Measurements from ENCODE around the gene CFAP73.

The CFAP73 gene

GRCh38 chr12:113186033-113186365 lies 36.5 kb downstream of the CFAP73 start:
- H3K27ac ChIP-seq (ENCODE audit: low read depth, low read length) = peak overlapping the region; percentile 95
- H3K27me3 ChIP-seq (ENCODE audit: control insufficient read depth in 1 of 2, insufficient read depth in 2 of 2, low read length in 2 of 2) = no peaks in the 10 kb centered on the region
- H3K36me3 ChIP-seq (ENCODE audit: control insufficient read depth in 1 of 2, insufficient read depth in 2 of 2, low read length in 2 of 2) = peaks cover 5 to 20% of the 10 kb centered on the region in 2 donors
- no peaks in the 10 kb centered on the region for H3K9me3 ChIP-seq (ENCODE audit: control insufficient read depth in 1 of 2, low read length in 2 of 2)
- peak overlapping the region; percentile 83 for H3K9ac ChIP-seq (ENCODE audit: low read depth in 1 of 2, low read length in 2 of 2)
- peaks cover 13 to 21% of the 10 kb centered on the region in 2 donors for H3K4me1 ChIP-seq (ENCODE audit: control insufficient read depth in 1 of 2, insufficient read depth in 2 of 2, low read length in 2 of 2)
- H3K4me3 ChIP-seq (ENCODE audit: low read depth in 1 of 2, low read length in 2 of 2) = peak overlapping the region; percentile 83 to 91

- H3K27ac ChIP-seq (ENCODE audit: low read depth, low read length) = no peak overlapping the region
- peaks cover 13 to 21% of the 10 kb centered on the region in 2 donors for H3K4me1 ChIP-seq (ENCODE audit: control insufficient read depth in 1 of 2, insufficient read depth in 2 of 2, low read length in 2 of 2)
- H3K9ac ChIP-seq (ENCODE audit: low read depth in 1 of 2, low read length in 2 of 2) = peak overlapping the region; percentile 83
- H3K9me3 ChIP-seq (ENCODE audit: control insufficient read depth in 1 of 2, low read length in 2 of 2) = no peaks in the 10 kb centered on the region
- peak overlapping the region; percentile 83 to 91 for H3K4me3 ChIP-seq (ENCODE audit: low read depth in 1 of 2, low read length in 2 of 2)
- no peaks in the 10 kb centered on the region for H3K27me3 ChIP-seq (ENCODE audit: control insufficient read depth in 1 of 2, insufficient read depth in 2 of 2, low read length in 2 of 2)
- H3K36me3 ChIP-seq (ENCODE audit: control insufficient read depth in 1 of 2, insufficient read depth in 2 of 2, low read length in 2 of 2) = peaks cover 5 to 26% of the 10 kb centered on the region in 2 donors
Measured at GRCh38 chr12:113186666-113187325, 37.3 kb downstream of the CFAP73 start.

GRCh38 chr12:113189361-113189760 lies 39.8 kb downstream of the CFAP73 start:
- H3K27ac ChIP-seq (ENCODE audit: low read depth, low read length) = no peak overlapping the region

GRCh38 chr12:113190761-113191160 lies 41.2 kb downstream of the CFAP73 start:
- H3K4me1 ChIP-seq (ENCODE audit: control insufficient read depth in 1 of 2, insufficient read depth in 2 of 2, low read length in 2 of 2) = peaks cover 13 to 15% of the 10 kb centered on the region in 2 donors
- no peak overlapping the region for H3K4me3 ChIP-seq (ENCODE audit: low read depth in 1 of 2, low read length in 2 of 2)
- H3K9ac ChIP-seq (ENCODE audit: low read depth in 1 of 2, low read length in 2 of 2) = no peak overlapping the region
- H3K9me3 ChIP-seq (ENCODE audit: control insufficient read depth in 1 of 2, low read length in 2 of 2) = no peaks in the 10 kb centered on the region
- H3K27me3 ChIP-seq (ENCODE audit: control insufficient read depth in 1 of 2, insufficient read depth in 2 of 2, low read length in 2 of 2) = no peaks in the 10 kb centered on the region
- peaks cover 0 to 29% of the 10 kb centered on the region in 2 donors for H3K36me3 ChIP-seq (ENCODE audit: control insufficient read depth in 1 of 2, insufficient read depth in 2 of 2, low read length in 2 of 2)
- no peak overlapping the region for H3K27ac ChIP-seq (ENCODE audit: low read depth, low read length)

More at GRCh38 chr12:113189361-113189760, 39.8 kb downstream of the CFAP73 start:
- no peak overlapping the region for H3K4me3 ChIP-seq (ENCODE audit: low read depth in 1 of 2, low read length in 2 of 2)
- H3K9ac ChIP-seq (ENCODE audit: low read depth in 1 of 2, low read length in 2 of 2) = no peak overlapping the region
- peaks cover 13 to 18% of the 10 kb centered on the region in 2 donors for H3K4me1 ChIP-seq (ENCODE audit: control insufficient read depth in 1 of 2, insufficient read depth in 2 of 2, low read length in 2 of 2)
- H3K27me3 ChIP-seq (ENCODE audit: control insufficient read depth in 1 of 2, insufficient read depth in 2 of 2, low read length in 2 of 2) = no peaks in the 10 kb centered on the region
- H3K36me3 ChIP-seq (ENCODE audit: control insufficient read depth in 1 of 2, insufficient read depth in 2 of 2, low read length in 2 of 2) = peaks cover 0 to 29% of the 10 kb centered on the region in 2 donors
- no peaks in the 10 kb centered on the region for H3K9me3 ChIP-seq (ENCODE audit: control insufficient read depth in 1 of 2, low read length in 2 of 2)

GRCh38 chr12:113191227-113191626 lies 41.7 kb downstream of the CFAP73 start:
- Histone ChIP-seq H3K36me3 (ENCODE audit: control insufficient read depth in 1 of 2, insufficient read depth in 2 of 2, low read length in 2 of 2) (peaks cover 0 to 29% of the 10 kb centered on the region in 2 donors), H3K4me3 (ENCODE audit: low read depth in 1 of 2, low read length in 2 of 2) (no peak overlapping the region), H3K27ac (ENCODE audit: low read depth, low read length) (no peak overlapping the region), H3K27me3 (ENCODE audit: control insufficient read depth in 1 of 2, insufficient read depth in 2 of 2, low read length in 2 of 2) (no peaks in the 10 kb centered on the region), H3K4me1 (ENCODE audit: control insufficient read depth in 1 of 2, insufficient read depth in 2 of 2, low read length in 2 of 2) (peaks cover 11 to 12% of the 10 kb centered on the region in 2 donors), H3K9me3 (ENCODE audit: control insufficient read depth in 1 of 2, low read length in 2 of 2) (no peaks in the 10 kb centered on the region), H3K9ac (ENCODE audit: low read depth in 1 of 2, low read length in 2 of 2) (no peak overlapping the region)

GRCh38 chr12:113194971-113195391 lies 45.5 kb downstream of the CFAP73 start:
- peaks cover 0 to 25% of the 10 kb centered on the region in 2 donors for H3K36me3 ChIP-seq (ENCODE audit: control insufficient read depth in 1 of 2, insufficient read depth in 2 of 2, low read length in 2 of 2)
- no peak overlapping the region for H3K27ac ChIP-seq (ENCODE audit: low read depth, low read length)
- H3K27me3 ChIP-seq (ENCODE audit: control insufficient read depth in 1 of 2, insufficient read depth in 2 of 2, low read length in 2 of 2) = no peaks in the 10 kb centered on the region
- H3K4me1 ChIP-seq (ENCODE audit: control insufficient read depth in 1 of 2, insufficient read depth in 2 of 2, low read length in 2 of 2) = no peaks in the 10 kb centered on the region
- no peak overlapping the region for H3K9ac ChIP-seq (ENCODE audit: low read depth in 1 of 2, low read length in 2 of 2)
- no peak overlapping the region for H3K4me3 ChIP-seq (ENCODE audit: low read depth in 1 of 2, low read length in 2 of 2)
- no peaks in the 10 kb centered on the region for H3K9me3 ChIP-seq (ENCODE audit: control insufficient read depth in 1 of 2, low read length in 2 of 2)

GRCh38 chr12:113195598-113195997 lies 46.1 kb downstream of the CFAP73 start:
- no peak overlapping the region for H3K4me3 ChIP-seq (ENCODE audit: low read depth in 1 of 2, low read length in 2 of 2)
- peaks cover 0 to 22% of the 10 kb centered on the region in 2 donors for H3K36me3 ChIP-seq (ENCODE audit: control insufficient read depth in 1 of 2, insufficient read depth in 2 of 2, low read length in 2 of 2)
- H3K9me3 ChIP-seq (ENCODE audit: control insufficient read depth in 1 of 2, low read length in 2 of 2) = no peaks in the 10 kb centered on the region
- H3K9ac ChIP-seq (ENCODE audit: low read depth in 1 of 2, low read length in 2 of 2) = no peak overlapping the region
- H3K27me3 ChIP-seq (ENCODE audit: control insufficient read depth in 1 of 2, insufficient read depth in 2 of 2, low read length in 2 of 2) = no peaks in the 10 kb centered on the region
- no peaks in the 10 kb centered on the region for H3K4me1 ChIP-seq (ENCODE audit: control insufficient read depth in 1 of 2, insufficient read depth in 2 of 2, low read length in 2 of 2)
- no peak overlapping the region for H3K27ac ChIP-seq (ENCODE audit: low read depth, low read length)

- Histone ChIP-seq H3K36me3 (ENCODE audit: control insufficient read depth in 1 of 2, insufficient read depth in 2 of 2, low read length in 2 of 2) (peaks cover 0 to 12% of the 10 kb centered on the region in 2 donors), H3K27me3 (ENCODE audit: control insufficient read depth in 1 of 2, insufficient read depth in 2 of 2, low read length in 2 of 2) (no peaks in the 10 kb centered on the region), H3K9ac (ENCODE audit: low read depth in 1 of 2, low read length in 2 of 2) (peak overlapping the region in 1 of 2 donors; percentile 6), H3K4me3 (ENCODE audit: low read depth in 1 of 2, low read length in 2 of 2) (no peak overlapping the region), H3K4me1 (ENCODE audit: control insufficient read depth in 1 of 2, insufficient read depth in 2 of 2, low read length in 2 of 2) (no peaks in the 10 kb centered on the region), H3K27ac (ENCODE audit: low read depth, low read length) (no peak overlapping the region), H3K9me3 (ENCODE audit: control insufficient read depth in 1 of 2, low read length in 2 of 2) (no peaks in the 10 kb centered on the region)
Measured at GRCh38 chr12:113196582-113196981, 47.1 kb downstream of the CFAP73 start.

GRCh38 chr12:113196990-113197389 lies 47.5 kb downstream of the CFAP73 start:
- Histone ChIP-seq H3K9ac (ENCODE audit: low read depth in 1 of 2, low read length in 2 of 2) (peak overlapping the region in 1 of 2 donors; percentile 6), H3K36me3 (ENCODE audit: control insufficient read depth in 1 of 2, insufficient read depth in 2 of 2, low read length in 2 of 2) (peaks cover 0 to 8% of the 10 kb centered on the region in 2 donors), H3K27me3 (ENCODE audit: control insufficient read depth in 1 of 2, insufficient read depth in 2 of 2, low read length in 2 of 2) (no peaks in the 10 kb centered on the region), H3K4me1 (ENCODE audit: control insufficient read depth in 1 of 2, insufficient read depth in 2 of 2, low read length in 2 of 2) (no peaks in the 10 kb centered on the region), H3K27ac (ENCODE audit: low read depth, low read length) (no peak overlapping the region), H3K4me3 (ENCODE audit: low read depth in 1 of 2, low read length in 2 of 2) (no peak overlapping the region), H3K9me3 (ENCODE audit: control insufficient read depth in 1 of 2, low read length in 2 of 2) (no peaks in the 10 kb centered on the region)

- Histone ChIP-seq H3K27me3 (ENCODE audit: control insufficient read depth in 1 of 2, insufficient read depth in 2 of 2, low read length in 2 of 2) (no peaks in the 10 kb centered on the region), H3K36me3 (ENCODE audit: control insufficient read depth in 1 of 2, insufficient read depth in 2 of 2, low read length in 2 of 2) (peaks cover 0 to 3% of the 10 kb centered on the region in 2 donors), H3K27ac (ENCODE audit: low read depth, low read length) (no peak overlapping the region), H3K9ac (ENCODE audit: low read depth in 1 of 2, low read length in 2 of 2) (no peak overlapping the region), H3K4me3 (ENCODE audit: low read depth in 1 of 2, low read length in 2 of 2) (no peak overlapping the region), H3K4me1 (ENCODE audit: control insufficient read depth in 1 of 2, insufficient read depth in 2 of 2, low read length in 2 of 2) (no peaks in the 10 kb centered on the region), H3K9me3 (ENCODE audit: control insufficient read depth in 1 of 2, low read length in 2 of 2) (no peaks in the 10 kb centered on the region)
Measured at GRCh38 chr12:113197518-113198077, 48.1 kb downstream of the CFAP73 start.

All from duodenal mucosa (tissue), 2 donors.